Measurements from ENCODE around the gene STARD10.
"Not testable (repeated sequence)": the region's sequence is repeated elsewhere in the genome, so short reads cannot be mapped to it uniquely, and the experiment has no call there.

Gene STARD10

DNA sequence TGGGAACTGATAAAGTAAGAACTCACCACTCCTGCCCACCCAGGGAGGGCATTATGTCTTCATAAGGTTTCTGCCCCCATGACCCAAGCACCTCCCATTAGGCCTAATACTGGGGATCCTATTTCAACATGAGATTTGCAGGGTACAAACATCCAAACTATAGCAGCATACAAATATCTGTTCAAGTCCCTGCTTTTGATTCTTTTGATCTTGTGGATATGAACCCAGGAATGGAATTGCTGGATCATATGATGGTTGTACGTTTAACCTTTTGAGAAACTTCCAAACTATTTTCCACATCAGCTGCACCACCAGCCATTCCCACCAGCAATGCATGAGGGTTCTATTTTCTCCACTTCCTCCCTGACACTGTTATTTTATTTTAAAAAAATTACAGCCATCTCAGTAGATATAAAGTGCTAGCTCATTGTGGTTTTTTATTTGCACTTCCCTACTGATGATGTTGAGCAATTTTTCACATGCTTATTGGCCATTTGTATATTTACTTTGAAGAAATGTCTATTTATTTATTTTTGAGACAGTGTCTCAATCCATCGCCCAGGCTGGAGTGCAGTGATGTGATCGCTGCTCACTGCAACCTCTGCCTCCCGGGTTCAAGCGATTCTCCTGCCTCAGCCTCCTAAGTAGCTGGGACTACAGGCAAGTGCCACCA is 13.3 kb upstream of the STARD10 start:
- no peak for DNase-seq

GRCh38 chr11:72806378-72806777 is 12.5 kb upstream of the STARD10 start:
- DNase-seq, result not testable (repeated sequence)

- DNase-seq, result no peak
These were observed 11.4 kb upstream of the STARD10 start for GRCh38 chr11:72805216-72805615.

DNA sequence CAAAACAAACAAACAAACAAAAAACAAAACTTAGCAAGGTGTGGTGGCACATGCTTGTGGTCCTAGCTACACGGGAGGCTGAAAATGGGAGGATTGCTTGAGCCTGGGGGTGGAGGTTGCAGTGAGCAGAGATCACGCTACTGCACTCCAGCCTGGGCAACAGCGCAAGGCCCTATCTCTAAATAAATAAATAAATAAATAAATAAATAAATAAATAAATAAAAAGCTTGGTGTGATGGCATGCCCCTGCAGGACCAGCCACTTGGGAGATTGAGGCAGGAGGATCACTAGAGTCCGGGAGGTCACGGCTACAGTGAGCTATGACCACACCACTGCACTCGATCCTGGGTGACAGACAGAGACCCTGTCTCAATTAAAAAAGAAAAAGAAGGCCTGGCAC is 9.0 kb upstream of the STARD10 start:
- no peak for DNase-seq

- no peak for DNase-seq
These were observed 5.6 kb upstream of the STARD10 start for GRCh38 chr11:72799441-72799840.

DNA sequence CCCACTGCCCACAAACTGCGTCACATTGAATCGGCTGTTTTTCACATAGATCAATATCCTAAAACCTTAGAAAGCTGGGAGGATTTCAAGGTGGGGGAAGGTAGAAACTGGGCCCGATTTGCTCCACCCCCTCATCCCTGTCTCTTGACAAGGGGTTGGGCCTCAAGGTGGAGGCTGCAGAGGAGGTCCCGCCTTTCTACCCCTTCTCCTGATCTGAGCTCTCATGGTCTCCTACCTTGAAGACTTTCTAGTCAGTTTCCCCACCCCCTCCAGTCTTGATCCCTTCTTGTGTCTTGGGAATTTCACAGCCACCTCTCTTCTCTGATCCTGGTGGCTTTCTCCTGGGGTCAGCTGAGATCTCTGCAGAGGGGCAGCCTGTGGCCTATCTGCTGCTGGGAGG is 4.5 kb upstream of the STARD10 start:
- DNase-seq, result no peak

DNA sequence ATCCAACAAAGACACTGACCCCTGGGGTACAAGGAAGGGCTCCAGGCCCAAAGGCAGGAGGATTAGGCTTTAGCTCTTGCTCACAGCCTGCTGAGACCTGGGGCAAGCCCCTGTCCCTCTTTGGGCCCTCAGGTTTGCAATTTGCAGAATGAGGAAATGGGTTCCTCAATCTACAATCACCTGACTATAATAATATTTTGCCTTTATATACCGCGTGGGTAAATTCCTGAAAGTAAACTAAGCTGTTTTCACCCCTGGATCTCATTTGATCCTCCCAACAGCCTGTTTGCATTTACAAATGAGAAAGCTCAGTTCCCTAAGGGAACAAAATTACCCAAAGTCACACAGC is 797 bp downstream of the STARD10 start:
- DNase-seq, result no peak

GRCh38 chr11:72792437-72793021 is 1.3 kb downstream of the STARD10 start:
- no peak for DNase-seq

DNA sequence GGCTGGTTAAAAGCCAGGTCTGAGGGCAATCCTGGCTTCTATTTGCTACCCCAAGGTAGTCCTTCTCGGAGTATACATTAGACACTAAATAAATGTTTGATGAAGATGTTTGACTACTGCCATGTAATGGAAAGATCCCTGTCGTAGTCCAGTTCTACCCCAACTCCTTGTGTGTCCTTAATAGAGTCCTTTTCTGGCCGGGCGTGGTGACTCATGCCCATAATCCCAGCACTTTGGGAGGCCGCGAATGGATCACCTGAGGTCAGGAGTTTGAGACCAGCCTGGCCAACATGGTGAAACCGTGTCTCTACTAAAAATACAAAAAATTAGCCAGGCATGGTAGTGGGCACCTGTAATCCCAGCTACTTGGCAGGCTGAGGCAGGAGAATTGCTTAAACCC is 2.6 kb downstream of the STARD10 start:
- DNase-seq, result not testable (repeated sequence)

GRCh38 chr11:72789493-72790131 is 4.2 kb downstream of the STARD10 start:
- no peak for DNase-seq

DNA sequence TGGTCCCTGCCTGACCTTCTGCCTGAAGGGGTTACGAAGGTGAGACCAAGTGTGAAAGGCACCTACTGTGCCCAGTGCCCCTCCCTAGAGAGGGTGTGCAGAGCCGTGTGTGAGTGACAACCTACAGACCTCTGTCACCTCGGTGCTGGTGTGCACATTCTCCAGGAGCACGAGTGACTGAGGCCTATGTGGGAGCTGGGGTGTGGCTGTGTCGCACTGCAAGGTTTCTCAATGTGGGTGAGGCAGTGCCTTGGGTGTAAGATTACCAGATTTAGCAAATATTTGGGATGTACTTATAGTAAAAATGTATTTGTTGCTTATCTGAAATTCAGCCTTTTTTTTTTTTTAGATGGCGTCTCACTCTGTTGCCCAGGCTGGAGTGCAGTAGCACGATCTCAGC is 5.6 kb downstream of the STARD10 start:
- DNase-seq, result no peak

DNA sequence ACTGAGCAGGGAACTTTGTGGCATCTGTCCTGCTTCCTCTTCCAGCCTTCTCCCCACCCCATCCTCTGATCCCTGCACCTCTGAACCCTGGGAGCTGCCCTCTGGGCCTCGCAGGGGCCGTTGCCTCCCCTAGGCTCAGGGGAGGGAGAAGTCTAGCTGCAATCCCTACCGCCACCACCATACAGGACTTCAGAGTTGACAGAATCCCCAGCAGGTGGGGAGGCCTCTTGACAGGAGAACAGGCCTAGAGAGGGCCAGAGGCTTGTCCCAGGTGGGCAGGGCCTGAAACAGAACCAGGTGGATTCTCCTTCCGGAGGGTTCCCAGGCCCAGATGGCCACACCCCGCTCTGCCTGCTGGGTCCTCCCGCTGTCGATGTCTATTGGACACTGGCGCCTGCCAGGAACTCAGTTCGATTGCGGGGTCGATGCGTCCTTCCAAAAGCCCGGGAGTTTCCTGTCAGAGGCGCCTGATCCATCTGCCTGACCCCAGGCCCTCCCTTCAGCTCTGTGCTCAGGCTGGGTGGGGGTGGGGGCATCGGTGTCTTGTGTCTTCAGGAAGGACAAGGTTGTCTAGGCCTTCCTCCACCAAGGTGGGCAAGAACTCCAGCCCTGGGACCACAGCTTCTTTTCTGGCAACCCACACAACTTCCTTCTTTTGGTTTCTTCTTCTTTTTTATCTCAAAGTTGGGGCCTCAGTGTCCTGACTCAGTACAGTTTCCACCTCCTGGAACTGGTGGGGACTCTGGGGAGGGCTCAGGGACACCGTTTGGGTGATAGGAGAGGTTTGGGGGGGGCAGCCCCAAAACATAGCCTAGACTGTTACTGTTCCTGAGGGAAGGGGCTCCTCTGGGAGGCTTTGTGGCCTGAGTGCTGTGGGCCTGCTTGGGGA is 6.4 kb downstream of the STARD10 start:
- no peak for DNase-seq

DNA sequence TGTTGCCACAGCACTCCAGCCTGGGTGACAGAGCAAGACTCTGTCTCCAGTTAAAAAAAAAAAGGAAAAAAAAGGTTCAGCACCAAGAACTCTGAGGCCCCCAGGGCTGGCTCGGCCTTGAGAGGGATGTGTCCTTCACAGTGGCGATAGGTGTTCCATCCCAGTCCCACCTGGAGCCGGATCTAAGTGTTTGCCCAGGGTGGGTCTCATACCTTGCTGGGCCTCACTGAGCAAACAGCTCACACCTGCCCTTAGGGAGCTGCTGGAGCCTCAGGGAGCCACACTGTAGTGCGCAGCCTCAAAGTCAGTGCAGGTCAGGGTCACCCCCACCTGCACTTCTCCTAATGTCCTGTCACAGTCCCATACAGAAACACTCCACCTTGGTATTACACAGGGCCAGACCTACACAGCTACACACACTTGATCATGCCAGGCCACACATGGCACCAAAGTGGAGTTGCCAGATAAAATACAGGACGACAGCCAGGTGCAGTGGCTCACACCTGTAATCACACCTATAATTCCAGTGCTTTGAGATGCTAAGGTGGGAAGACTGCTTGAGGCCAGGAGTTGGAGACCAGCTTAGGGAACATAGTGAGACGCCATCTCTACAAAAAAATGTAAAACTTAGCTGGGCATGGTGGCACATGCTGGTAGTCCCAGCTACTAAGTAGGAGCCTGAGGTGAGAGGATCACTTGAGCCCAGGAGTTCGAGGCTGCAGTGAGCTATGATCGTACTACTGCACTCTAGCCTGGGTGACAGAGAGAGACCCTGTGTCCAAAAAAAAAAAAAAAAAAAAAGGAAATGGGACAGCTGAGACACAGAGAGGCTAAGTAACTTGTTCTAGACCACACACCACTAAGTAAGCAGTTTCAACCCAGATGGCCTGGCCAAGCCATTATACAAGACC is 7.3 kb downstream of the STARD10 start:
- DNase-seq, result no peak

DNA sequence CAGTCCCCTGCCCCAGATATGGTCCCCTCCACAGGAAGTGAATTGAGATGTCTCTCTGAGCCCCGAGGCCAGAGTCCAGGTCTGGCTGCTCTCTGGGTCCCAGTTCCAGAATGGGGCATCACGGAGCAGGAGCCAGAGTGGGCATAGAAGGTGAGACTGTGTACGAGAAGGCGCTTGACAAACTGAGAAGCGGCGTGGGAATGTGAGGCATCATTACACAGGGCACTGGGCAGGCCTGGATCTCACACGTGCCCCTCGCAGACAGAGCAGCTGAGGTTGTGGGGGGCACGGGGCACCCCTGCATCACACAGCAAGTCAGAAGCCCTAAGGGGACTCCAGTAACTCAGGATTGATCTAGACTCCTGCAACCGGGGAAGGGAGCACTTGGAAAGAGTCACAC is 9.2 kb downstream of the STARD10 start:
- DNase-seq, result no peak

GRCh38 chr11:72783144-72783905 is 10.5 kb downstream of the STARD10 start:
- DNase-seq, result no peak

- no peak for DNase-seq
These were observed 11.5 kb downstream of the STARD10 start for GRCh38 chr11:72782081-72782920.

GRCh38 chr11:72781313-72782080 is 12.3 kb downstream of the STARD10 start:
- peak; percentile 15 to 32 (median 22) for DNase-seq

DNA sequence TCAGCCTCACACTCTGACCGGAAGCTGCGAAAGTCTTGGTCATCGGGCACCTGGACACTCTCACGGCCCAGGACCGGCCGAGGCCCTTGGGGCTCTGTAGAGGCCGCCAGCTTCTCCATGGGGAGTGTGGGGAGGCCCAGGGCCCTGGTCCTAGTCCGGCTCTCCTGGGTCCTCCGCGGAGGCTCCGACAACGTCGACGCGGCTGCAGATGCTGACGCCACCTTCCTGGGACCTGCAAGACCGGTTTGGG is 12.9 kb downstream of the STARD10 start:
- DNase-seq, result no peak

DNA sequence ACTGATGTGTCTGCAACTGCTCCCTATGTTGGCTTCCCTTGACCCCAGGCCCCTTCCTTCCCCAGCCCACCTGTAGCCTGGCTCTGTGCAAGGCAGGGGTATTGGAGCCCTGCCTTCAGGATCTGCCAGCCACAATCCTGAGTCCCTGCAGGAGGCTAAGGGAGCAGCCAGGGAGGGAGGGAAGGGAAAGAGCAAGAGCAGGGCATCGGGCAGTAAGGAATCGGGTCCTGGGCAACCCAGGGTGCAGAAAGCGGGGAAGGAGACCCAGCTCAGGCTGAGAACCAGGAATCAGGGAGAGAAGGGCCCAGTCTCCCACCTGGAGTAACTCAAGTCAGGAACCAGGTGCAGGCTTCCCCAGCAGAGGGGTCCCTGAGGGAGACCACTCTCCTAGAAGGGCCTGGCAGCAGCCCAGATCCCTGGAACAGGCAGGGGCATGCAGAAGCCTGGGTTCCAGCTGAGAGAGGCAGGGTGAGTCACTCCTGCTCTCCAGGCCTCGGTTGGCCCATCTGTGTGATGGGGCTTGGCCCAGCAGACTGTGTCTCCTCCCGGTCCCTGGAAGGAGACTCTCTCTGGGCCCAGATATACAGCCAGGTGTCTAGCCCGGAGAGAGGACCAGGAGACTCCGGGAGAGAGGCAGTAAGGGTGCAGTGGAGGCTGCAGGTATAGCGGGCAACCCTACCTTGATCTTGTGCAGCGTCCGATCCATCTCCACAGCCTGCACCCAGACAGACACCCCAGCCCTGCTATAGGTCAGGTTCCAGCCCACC is 13.4 kb downstream of the STARD10 start:
- no peak for DNase-seq
